GM12872 (cell line): ENCODE results near the gene NOL9.

Source experiments
- CTCF ChIP-seq: IDR thresholded peaks from 3 replicates; pipeline ENCODE4 v1.5.1; 2011; ENCODE audit warnings: low read depth, mild to moderate bottlenecking, low read length, moderate library complexity; ENCODE audit not compliant: insufficient read depth

NOL9 gene

GRCh38 chr1:6503884-6504602 is 50.3 kb downstream of the NOL9 start:
- TF ChIP-seq CTCF: no peak

- TF ChIP-seq CTCF: no peak
Measured at GRCh38 chr1:6502000-6502891, 52.1 kb downstream of the NOL9 start.

GRCh38 chr1:6501279-6501813 is 53.0 kb downstream of the NOL9 start:
- no peak for TF ChIP-seq CTCF

GRCh38 chr1:6500544-6501278 is 53.6 kb downstream of the NOL9 start:
- TF ChIP-seq CTCF: no peak

GRCh38 chr1:6499296-6499695 is 55.0 kb downstream of the NOL9 start:
- TF ChIP-seq CTCF: no peak

GRCh38 chr1:6498576-6499111 is 55.7 kb downstream of the NOL9 start:
- no peak for TF ChIP-seq CTCF
